Subcutaneous abdominal adipose tissue (tissue), 5 donors: Measurements from ENCODE around the gene DBH.

ENCODE experiments used
- H3K27ac ChIP-seq: one replicate; pipeline ENCODE4 v1.7.0; 2013; ENCODE audit warnings: low read depth, mild to moderate bottlenecking, inconsistent platforms, low read length, moderate library complexity
- H3K27me3 ChIP-seq, 5 donors: one replicate each; pipeline ENCODE4 v1.7.0; 2013; ENCODE audit warnings: low read length in 5 of 5, inconsistent platforms in 1 of 5; ENCODE audit not compliant: control insufficient read depth in 5 of 5, insufficient read depth in 4 of 5
- H3K36me3 ChIP-seq, 5 donors: one replicate each; pipeline ENCODE4 v1.7.0; 2013; ENCODE audit warnings: low read length in 5 of 5; ENCODE audit not compliant: control insufficient read depth in 5 of 5, insufficient read depth in 5 of 5
- H3K4me1 ChIP-seq, 5 donors: one replicate each; pipeline ENCODE4 v1.7.0; 2013; ENCODE audit warnings: low read length in 5 of 5, mild to moderate bottlenecking in 3 of 5, moderate library complexity in 1 of 5; ENCODE audit not compliant: control insufficient read depth in 5 of 5, insufficient read depth in 5 of 5
- H3K4me3 ChIP-seq, 5 donors: one replicate each; pipeline ENCODE4 v1.7.0; 2013; ENCODE audit warnings: low read length in 5 of 5, low read depth in 1 of 5
- H3K9ac ChIP-seq, 5 donors: one replicate each; pipeline ENCODE4 v1.7.0; 2013; ENCODE audit warnings: low read length in 5 of 5, mild to moderate bottlenecking in 4 of 5, moderate library complexity in 3 of 5
- H3K9me3 ChIP-seq, 5 donors: one replicate each; pipeline ENCODE4 v1.7.0; 2013; ENCODE audit warnings: low read length in 5 of 5; ENCODE audit not compliant: control insufficient read depth in 5 of 5
- donor health status: healthy.
- donor health status: healthy.
- donor health status: healthy.
- donor health status: healthy.
- donor health status: healthy.

The DBH gene

GRCh38 chr9:133692364-133692985 is 56.3 kb downstream of the DBH start:
- H3K9ac ChIP-seq, result no peak overlapping the region
- no peaks in the 10 kb centered on the region for H3K36me3 ChIP-seq
- H3K27ac ChIP-seq, result no peak overlapping the region
- no peaks in the 10 kb centered on the region for H3K4me1 ChIP-seq
- H3K4me3 ChIP-seq, result no peak overlapping the region
- peaks cover 0 to 11% (median 8%) of the 10 kb centered on the region in 5 donors for H3K27me3 ChIP-seq
- no peaks in the 10 kb centered on the region for H3K9me3 ChIP-seq

DNA sequence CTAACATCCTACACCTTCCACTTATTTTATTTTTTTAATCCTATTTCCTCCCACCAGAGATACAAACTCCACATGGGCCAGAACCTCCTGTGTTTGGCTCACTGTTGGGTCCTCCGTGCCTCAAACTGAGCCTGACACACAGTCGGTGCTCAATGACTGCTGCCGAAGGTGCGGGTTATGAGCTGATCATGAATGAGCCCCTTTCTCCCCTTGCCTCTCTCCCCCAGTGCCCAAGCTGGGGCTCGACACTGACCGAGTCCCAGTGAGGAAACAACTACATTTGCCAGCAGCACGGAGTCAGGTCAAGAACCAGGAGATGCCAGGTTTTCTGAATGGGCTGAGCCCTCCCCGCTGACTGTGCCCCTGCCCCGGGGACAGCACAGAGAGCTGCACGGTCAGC is 57.0 kb downstream of the DBH start:
- no peak overlapping the region for H3K27ac ChIP-seq
- H3K9ac ChIP-seq, result no peak overlapping the region
- H3K36me3 ChIP-seq, result no peaks in the 10 kb centered on the region

DNA sequence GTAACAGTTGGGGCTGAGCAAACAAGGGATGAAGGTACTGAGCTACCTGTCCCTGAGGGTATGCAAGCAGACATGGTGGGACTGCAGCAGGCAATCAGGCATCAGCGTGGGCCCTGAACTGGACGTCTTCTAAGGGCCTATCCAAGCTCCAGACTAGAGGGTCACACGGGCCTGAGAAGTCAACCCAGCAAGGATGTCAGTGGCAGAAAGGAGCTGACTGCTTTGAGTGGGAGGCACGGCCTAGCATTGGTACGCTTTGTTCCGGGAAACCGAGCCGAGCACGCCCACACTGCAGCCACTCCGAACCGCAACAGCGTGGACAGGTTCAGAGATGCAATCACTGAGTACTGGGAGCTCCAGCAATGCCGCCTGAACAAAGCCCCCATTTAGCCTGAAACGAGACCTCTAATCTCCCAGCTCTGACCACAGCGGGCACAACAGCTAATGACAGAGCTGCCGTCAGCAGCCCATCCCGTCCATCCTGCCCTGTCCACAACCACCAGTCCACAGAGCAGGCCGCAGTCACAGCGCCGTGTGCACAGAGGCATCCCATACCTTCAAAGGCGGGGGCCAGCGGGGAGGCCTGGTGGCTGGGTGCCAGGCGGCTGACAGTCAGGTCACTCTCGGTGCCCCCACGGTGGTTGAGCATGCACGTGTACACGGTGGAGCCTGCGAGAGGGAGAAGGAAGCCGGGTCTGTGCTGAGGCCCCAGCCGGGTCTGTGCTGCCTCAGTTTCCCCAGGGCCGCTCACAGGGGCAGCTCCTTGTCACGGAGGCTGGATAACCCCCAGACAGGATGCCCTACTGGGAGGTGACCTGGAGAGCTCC is 57.8 kb downstream of the DBH start:
- H3K36me3 ChIP-seq, result no peaks in the 10 kb centered on the region

More for the DNA sequence above, 57.0 kb downstream of the DBH start:
- no peaks in the 10 kb centered on the region for H3K4me1 ChIP-seq
- no peak overlapping the region for H3K4me3 ChIP-seq
- no peaks in the 10 kb centered on the region for H3K9me3 ChIP-seq
- peaks cover 0 to 11% (median 8%) of the 10 kb centered on the region in 5 donors for H3K27me3 ChIP-seq

GRCh38 chr9:133694686-133695085 is 58.5 kb downstream of the DBH start:
- Histone ChIP-seq H3K4me3 (no peak overlapping the region), H3K9ac (no peak overlapping the region), H3K27me3 (peaks cover 0 to 9% (median 6%) of the 10 kb centered on the region in 5 donors), H3K4me1 (no peaks in the 10 kb centered on the region), H3K36me3 (no peaks in the 10 kb centered on the region), H3K27ac (no peak overlapping the region), H3K9me3 (peaks cover 0 to 3% (median 0%) of the 10 kb centered on the region in 5 donors)

More for the DNA sequence above, 57.8 kb downstream of the DBH start:
- Histone ChIP-seq H3K4me1 (no peaks in the 10 kb centered on the region), H3K4me3 (no peak overlapping the region), H3K27ac (no peak overlapping the region), H3K9ac (no peak overlapping the region), H3K9me3 (no peaks in the 10 kb centered on the region), H3K27me3 (peaks cover 0 to 9% (median 6%) of the 10 kb centered on the region in 5 donors)

GRCh38 chr9:133696071-133696472 is 59.9 kb downstream of the DBH start:
- no peak overlapping the region for H3K27ac ChIP-seq
- H3K9me3 ChIP-seq, result peaks cover 0 to 5% (median 0%) of the 10 kb centered on the region in 5 donors
- peaks cover 0 to 4% (median 0%) of the 10 kb centered on the region in 5 donors for H3K4me1 ChIP-seq
- peaks cover 0 to 10% (median 6%) of the 10 kb centered on the region in 5 donors for H3K27me3 ChIP-seq
- H3K9ac ChIP-seq, result no peak overlapping the region
- no peak overlapping the region for H3K4me3 ChIP-seq
- no peaks in the 10 kb centered on the region for H3K36me3 ChIP-seq

GRCh38 chr9:133699546-133699945 is 63.4 kb downstream of the DBH start:
- no peak overlapping the region for H3K4me3 ChIP-seq

GRCh38 chr9:133700819-133701320 is 64.7 kb downstream of the DBH start:
- no peak overlapping the region for H3K9ac ChIP-seq
- H3K27ac ChIP-seq, result no peak overlapping the region
- H3K36me3 ChIP-seq, result no peaks in the 10 kb centered on the region
- H3K4me1 ChIP-seq, result peaks cover 0 to 25% (median 10%) of the 10 kb centered on the region in 5 donors
- H3K9me3 ChIP-seq, result peaks cover 0 to 5% (median 0%) of the 10 kb centered on the region in 5 donors
- peaks cover 24 to 28% (median 26%) of the 10 kb centered on the region in 5 donors for H3K27me3 ChIP-seq
- no peak overlapping the region for H3K4me3 ChIP-seq

More at GRCh38 chr9:133699546-133699945, 63.4 kb downstream of the DBH start:
- peaks cover 24 to 26% (median 25%) of the 10 kb centered on the region in 5 donors for H3K27me3 ChIP-seq
- no peak overlapping the region for H3K9ac ChIP-seq
- H3K36me3 ChIP-seq, result no peaks in the 10 kb centered on the region
- H3K27ac ChIP-seq, result no peak overlapping the region
- peaks cover 0 to 25% (median 10%) of the 10 kb centered on the region in 5 donors for H3K4me1 ChIP-seq
- peaks cover 0 to 5% (median 0%) of the 10 kb centered on the region in 5 donors for H3K9me3 ChIP-seq

GRCh38 chr9:133701321-133701980 is 65.3 kb downstream of the DBH start:
- H3K27ac ChIP-seq, result no peak overlapping the region
- H3K4me1 ChIP-seq, result peaks cover 0 to 25% (median 10%) of the 10 kb centered on the region in 5 donors
- peaks cover 24 to 28% (median 26%) of the 10 kb centered on the region in 5 donors for H3K27me3 ChIP-seq
- H3K9me3 ChIP-seq, result peaks cover 0 to 5% (median 0%) of the 10 kb centered on the region in 5 donors
- no peak overlapping the region for H3K4me3 ChIP-seq
- no peaks in the 10 kb centered on the region for H3K36me3 ChIP-seq
- H3K9ac ChIP-seq, result no peak overlapping the region

GRCh38 chr9:133701981-133702797 is 66.0 kb downstream of the DBH start:
- peak overlapping the region in 1 of 5 donors; percentile 30 for H3K9ac ChIP-seq
- peaks cover 0 to 28% (median 17%) of the 10 kb centered on the region in 5 donors for H3K4me1 ChIP-seq
- no peak overlapping the region for H3K27ac ChIP-seq
- H3K27me3 ChIP-seq, result peaks cover 24 to 28% (median 26%) of the 10 kb centered on the region in 5 donors
- no peaks in the 10 kb centered on the region for H3K36me3 ChIP-seq
- peak overlapping the region in 2 of 5 donors; percentile 26 to 48 for H3K4me3 ChIP-seq
- peaks cover 0 to 5% (median 0%) of the 10 kb centered on the region in 5 donors for H3K9me3 ChIP-seq
